Esophagus muscularis mucosa (tissue), 4 donors: ENCODE results near the gene GPRC5D. TPM values are rescaled to one million over a fixed set of nuclear protein-coding genes. Genes with fewer than 3 reads are reported as not detected.

Experiments used
- DNase-seq: peaks from one replicate; pipeline ENCODE4 v3.0.0-alpha.2; 2017; ENCODE audit errors: extremely low spot score
- H3K27ac ChIP-seq, 4 donors: fragments of 200-600 bp; sonication (generic); replicated peaks in 1 of 4; 1 replicate in 3 of 4; 2 replicates in 1 of 4; pipeline ENCODE4 v1.5.1; 2016 to 2019; ENCODE audit warnings: mild to moderate bottlenecking in 1 of 4
- H3K27me3 ChIP-seq, 4 donors: fragments of 200-600 bp; sonication (generic); one replicate each; pipeline versions ENCODE4 v1.5.1 to v1.6.0; 2016 to 2019
- H3K36me3 ChIP-seq, 4 donors: fragments of 200-600 bp; sonication (generic); one replicate each; pipeline ENCODE4 v1.5.1; 2016 to 2019
- H3K4me1 ChIP-seq, 4 donors: fragments of 200-600 bp; sonication (generic); one replicate each; pipeline ENCODE4 v1.5.1; 2016 to 2019
- H3K4me3 ChIP-seq, 4 donors: fragments of 200-600 bp; sonication (generic); 1 replicate in 2 of 4; 2 replicates in 2 of 4; pipeline ENCODE4 v1.5.1; 2016 to 2019; ENCODE audit warnings: mild to moderate bottlenecking in 4 of 4, moderate library complexity in 1 of 4
- H3K9me3 ChIP-seq, 4 donors: fragments of 200-600 bp; sonication (generic); 1 replicate in 3 of 4; 2 replicates in 1 of 4; pipeline ENCODE4 v1.5.1; 2016 to 2019
- CTCF ChIP-seq, 3 experiments: fragments of 200-600 bp in 2 of 3; fragments of 450-650 bp in 1 of 3; sonication (generic) in 2 of 3; IDR thresholded peaks; one replicate each; pipeline ENCODE4 v1.5.1; 2017 to 2019; ENCODE audit warnings: antibody characterized with exemption in 3 of 3, mild to moderate bottlenecking in 2 of 3, moderate library complexity in 1 of 3
- EP300 ChIP-seq: sonication (generic); formaldehyde crosslinking; IDR thresholded peaks from one replicate; pipeline ENCODE4 v1.6.1; 2017; ENCODE audit warnings: antibody characterized with exemption
- POLR2A ChIP-seq: fragments of 450-650 bp; IDR thresholded peaks from one replicate; pipeline ENCODE4 v1.6.1; 2017; ENCODE audit warnings: antibody characterized with exemption, moderate library complexity, mild to moderate bottlenecking, low read depth
- POLR2AphosphoS5 ChIP-seq, 2 donors: sonication (generic); formaldehyde crosslinking; IDR thresholded peaks; one replicate each; pipeline ENCODE4 v1.6.1; 2017; ENCODE audit warnings: antibody characterized with exemption in 2 of 2
- WGBS: methylation state at CpG from one replicate; pipeline ENCODE4 v1.1.5; 2018; 5-methylcytosine and 5-hydroxymethylcytosine counted together
- intact Hi-C: fragments of 100-400 bp; cut with DNase I; formaldehyde crosslinking; loops from one replicate; pipeline ENCODE4 v1.15.1; 2023
- total RNA-seq, 4 donors: library from RNA; depleted of rRNA; stranded (reverse); fragments of >200 nt; gene quantifications; one replicate each; pipeline versions ENCODE4 v1.1.0 to v1.2.1, GENCODE V29; 2016

The GPRC5D gene
- under 1 TPM in 1 of 4 donors, not detected in 3; 0.84 TPM for total RNA-seq

GRCh38 chr12:12952036-12952435 lies at the start of gene GPRC5D:
Gene GPRC5D (minus strand): TSS chr12:12952170. CDS start chr12:12950384, 1,786 bp downstream.
- no peak within 1 kb of the TSS for H3K27ac ChIP-seq
- TF ChIP-seq POLR2AphosphoS5 (IDR thresholded peaks at IDR 0.05) (no peak), EP300 (no peak), CTCF (IDR thresholded peaks at IDR 0.05) (no peak), POLR2A (no peak)

GRCh38 chr12:13001775-13002040 lies 49.7 kb upstream of the GPRC5D start:
- H3K36me3 ChIP-seq, result no peaks in the 10 kb centered on the region
- TF ChIP-seq CTCF (IDR thresholded peaks at IDR 0.05), result no peak
- TF ChIP-seq POLR2AphosphoS5 (IDR thresholded peaks at IDR 0.05), result no peak
- TF ChIP-seq POLR2A, result no peak
- H3K4me1 ChIP-seq, result peaks cover 28 to 52% (median 45%) of the 10 kb centered on the region in 4 donors
- intact Hi-C loops, result loop anchor here (2.0 to 5.0 kb wide), 2 partner anchors 43 to 96 kb away; partner anchors contain the start of gene FAM234B
- no peaks in the 10 kb centered on the region for H3K9me3 ChIP-seq
- H3K4me3 ChIP-seq, result peak overlapping the region; percentile 87 to 93 (median 88)
- WGBS, result 47% methylated on average over 16 of the region's 16 CpGs
- no peak for DNase-seq
- no peaks in the 10 kb centered on the region for H3K27me3 ChIP-seq
- peak overlapping the region; percentile 94 to 99 (median 97) for H3K27ac ChIP-seq

More at GRCh38 chr12:12952036-12952435, at the start of gene GPRC5D:
- Histone ChIP-seq H3K4me1 (no peaks in the 10 kb centered on the region), H3K27me3 (no peaks in the 10 kb centered on the region), H3K4me3 (no peak within 1 kb of the TSS), H3K36me3 (no peaks in the 10 kb centered on the region), H3K9me3 (no peaks in the 10 kb centered on the region)
- intact Hi-C loops, result no loop called here
- DNase-seq, result peak; percentile 72
- 96% methylated on average over 6 of the region's 6 CpGs for WGBS

DNA sequence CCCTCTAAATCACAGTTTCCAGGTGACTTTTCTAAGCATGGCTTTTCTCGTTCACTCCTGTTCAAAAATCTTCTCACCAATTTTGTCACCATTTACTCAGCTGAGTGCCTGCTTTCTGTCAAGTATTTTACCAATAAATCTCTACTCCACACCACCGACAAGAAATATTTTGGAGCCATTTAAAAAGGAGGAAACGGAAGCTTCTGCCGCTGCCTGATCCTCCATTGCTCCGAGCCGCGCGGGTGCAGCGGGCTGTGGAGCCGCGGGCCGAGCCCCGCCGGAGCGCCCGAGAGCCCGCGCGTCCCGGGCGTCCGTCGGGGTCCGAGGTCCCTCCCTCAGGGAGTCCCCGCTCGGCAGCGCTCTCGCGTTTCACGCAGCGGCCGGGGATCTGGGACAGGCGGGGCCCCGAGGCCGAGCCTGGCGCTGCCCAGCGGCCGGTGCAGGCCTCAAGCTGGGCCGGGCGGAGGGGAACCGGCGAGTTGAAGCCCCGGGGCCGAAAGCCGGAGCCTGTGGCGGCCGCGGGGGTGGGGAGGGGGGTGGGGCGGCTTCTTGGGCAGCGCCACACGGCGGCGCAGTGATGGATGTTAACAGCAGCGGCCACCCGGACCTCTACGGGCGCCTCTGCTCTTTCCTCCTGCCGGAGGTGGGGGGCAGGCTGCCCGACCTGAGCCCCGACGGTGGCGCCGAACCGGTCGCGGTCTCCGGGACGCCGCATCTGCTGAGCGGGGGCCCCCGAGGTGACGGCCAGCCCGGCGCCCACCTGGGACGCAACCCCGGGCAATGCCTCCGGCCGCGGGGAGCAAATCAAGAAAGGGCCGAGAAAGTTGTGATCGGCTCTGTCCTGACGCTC lies 49.2 kb upstream of the GPRC5D start:
- no peaks in the 10 kb centered on the region for H3K27me3 ChIP-seq
- intact Hi-C loops, result loop anchor here (2.0 to 5.0 kb wide), 2 partner anchors 44 to 96 kb away; partner anchors contain the start of gene FAM234B
- no peaks in the 10 kb centered on the region for H3K36me3 ChIP-seq
- no peaks in the 10 kb centered on the region for H3K9me3 ChIP-seq
- H3K4me3 ChIP-seq, result peak overlapping the region; percentile 87 to 93 (median 88)
- DNase-seq, result no peak
- TF ChIP-seq POLR2AphosphoS5 (IDR thresholded peaks at IDR 0.05) (no peak), CTCF (IDR thresholded peaks at IDR 0.05) (peak; percentile 30 to 48 (median 45))
- WGBS, result under 1% methylated on average over 24 of the region's 82 CpGs
- H3K4me1 ChIP-seq, result peaks cover 32 to 57% (median 49%) of the 10 kb centered on the region in 4 donors
- peak overlapping the region; percentile 94 to 99 (median 97) for H3K27ac ChIP-seq

- Histone ChIP-seq H3K9me3 (no peaks in the 10 kb centered on the region), H3K4me3 (peak overlapping the region; percentile 87 to 93 (median 88)), H3K36me3 (no peaks in the 10 kb centered on the region), H3K27me3 (no peaks in the 10 kb centered on the region), H3K27ac (peak overlapping the region; percentile 94 to 99 (median 97)), H3K4me1 (peaks cover 32 to 61% (median 50%) of the 10 kb centered on the region in 4 donors)
- TF ChIP-seq EP300, result no peak
- no peak for TF ChIP-seq CTCF (IDR thresholded peaks at IDR 0.05)
- TF ChIP-seq POLR2AphosphoS5 (IDR thresholded peaks at IDR 0.05), result no peak
- no peak for TF ChIP-seq POLR2A
- intact Hi-C loops, result loop anchor here (2.0 to 5.0 kb wide), 2 partner anchors 44 to 97 kb away; partner anchors contain the start of gene FAM234B
- no peak for DNase-seq
- 0% methylated on average over 13 of the region's 16 CpGs for WGBS
Measured at GRCh38 chr12:13000616-13000924, 48.6 kb upstream of the GPRC5D start.
